Measurements from ENCODE around the gene ANG. TPM values are rescaled to one million over a fixed set of nuclear protein-coding genes. Genes with fewer than 3 reads are reported as not detected.
A peak's percentile ranks its signal among the peaks of the same experiment; 100 is the strongest.

The ANG gene
- total RNA-seq, 1 experiment from 2014 or later: 0.71 TPM

GRCh38 chr14:20675669-20676068, 12.9 kb upstream of the ANG start:
- CTCF ChIA-PET: no interaction called here
- H3K27ac ChIP-seq (ENCODE audit: low read depth, low read length, poor library complexity, severe bottlenecking): no peak overlapping the region
- no peak for DNase-seq (ENCODE audit: low spot score)
- H3K4me1 ChIP-seq (ENCODE audit: insufficient read depth, low read length, poor library complexity, severe bottlenecking): peaks cover 4% of the 10 kb centered on the region
- H3K4me3 ChIP-seq (ENCODE audit: low read depth, low read length, poor library complexity, severe bottlenecking): no peak overlapping the region
- intact Hi-C loops (cut with micrococcal nuclease; ENCODE audit: unreplicated experiment): no loop called here
- no TSS peak for BruUV-seq (replicated peaks)
- no peaks in the 10 kb centered on the region for H3K9me3 ChIP-seq (ENCODE audit: low read depth, low read length, poor library complexity, severe bottlenecking)
- no peaks in the 10 kb centered on the region for H3K36me3 ChIP-seq (ENCODE audit: insufficient read depth, low read length, poor library complexity, severe bottlenecking)
- POLR2A ChIA-PET (ENCODE audit: low non-redundant PET): no interaction called here
- no peak for TF ChIP-seq EZH2 (IDR thresholded peaks at IDR 0.05; ENCODE audit: borderline replicate concordance, low read depth, low read length, poor library complexity, severe bottlenecking)
- no peak for TF ChIP-seq CTCF (conservative IDR thresholded peaks at IDR 0.05; ENCODE audit: low read depth, low read length)
- peaks cover 23% of the 10 kb centered on the region for H3K27me3 ChIP-seq (replicated peaks; ENCODE audit: insufficient read depth, low read depth, low read length, poor library complexity)

GRCh38 chr14:20676072-20676471, 12.5 kb upstream of the ANG start:
- Histone ChIP-seq H3K36me3 (ENCODE audit: insufficient read depth, low read length, poor library complexity, severe bottlenecking) (no peaks in the 10 kb centered on the region), H3K27ac (ENCODE audit: low read depth, low read length, poor library complexity, severe bottlenecking) (no peak overlapping the region), H3K27me3 (replicated peaks; ENCODE audit: insufficient read depth, low read depth, low read length, poor library complexity) (peaks cover 23% of the 10 kb centered on the region), H3K4me3 (ENCODE audit: low read depth, low read length, poor library complexity, severe bottlenecking) (no peak overlapping the region), H3K4me1 (ENCODE audit: insufficient read depth, low read length, poor library complexity, severe bottlenecking) (peaks cover 8% of the 10 kb centered on the region), H3K9me3 (ENCODE audit: low read depth, low read length, poor library complexity, severe bottlenecking) (no peaks in the 10 kb centered on the region)
- POLR2A ChIA-PET (ENCODE audit: low non-redundant PET): no interaction called here
- DNase-seq (ENCODE audit: low spot score): no peak
- intact Hi-C loops (cut with micrococcal nuclease; ENCODE audit: unreplicated experiment): no loop called here
- CTCF ChIA-PET: no interaction called here
- TF ChIP-seq EZH2 (IDR thresholded peaks at IDR 0.05; ENCODE audit: borderline replicate concordance, low read depth, low read length, poor library complexity, severe bottlenecking) (no peak), CTCF (conservative IDR thresholded peaks at IDR 0.05; ENCODE audit: low read depth, low read length) (no peak)
- no TSS peak for BruUV-seq (replicated peaks)

- ChIA-PET POLR2A (ENCODE audit: low non-redundant PET) (no interaction called here), CTCF (no interaction called here)
- H3K27ac ChIP-seq (ENCODE audit: low read depth, low read length, poor library complexity, severe bottlenecking): no peak overlapping the region
- no peak for TF ChIP-seq EZH2 (IDR thresholded peaks at IDR 0.05; ENCODE audit: borderline replicate concordance, low read depth, low read length, poor library complexity, severe bottlenecking)
- TF ChIP-seq CTCF (conservative IDR thresholded peaks at IDR 0.05; ENCODE audit: low read depth, low read length): no peak
- BruUV-seq (replicated peaks): no TSS peak
- peaks cover 10% of the 10 kb centered on the region for H3K4me1 ChIP-seq (ENCODE audit: insufficient read depth, low read length, poor library complexity, severe bottlenecking)
- H3K27me3 ChIP-seq (replicated peaks; ENCODE audit: insufficient read depth, low read depth, low read length, poor library complexity): peaks cover 11% of the 10 kb centered on the region
- intact Hi-C loops (cut with micrococcal nuclease; ENCODE audit: unreplicated experiment): loop anchor here (5.0 kb wide), 3 partner anchors 218 to 353 kb away; partner anchors contain the start of genes PIP4P1 and TEP1
- no peaks in the 10 kb centered on the region for H3K36me3 ChIP-seq (ENCODE audit: insufficient read depth, low read length, poor library complexity, severe bottlenecking)
- peak; percentile 54 for DNase-seq (ENCODE audit: low spot score)
- H3K4me3 ChIP-seq (ENCODE audit: low read depth, low read length, poor library complexity, severe bottlenecking): peak overlapping the region; percentile 79
- H3K9me3 ChIP-seq (ENCODE audit: low read depth, low read length, poor library complexity, severe bottlenecking): no peaks in the 10 kb centered on the region
Measured at GRCh38 chr14:20679907-20680306, 8.7 kb upstream of the ANG start.

Measured in A673 (cell line).